Dedifferentiated amniotic fluid mesenchymal stem cell (primary cell): ENCODE data around the gene EPS8L2.

ENCODE experiments used
- DNase-seq: peaks from one replicate; pipeline ENCODE4 v3.0.0-alpha.2; 2016; ENCODE audit errors: extremely low spot score

The EPS8L2 gene

DNA sequence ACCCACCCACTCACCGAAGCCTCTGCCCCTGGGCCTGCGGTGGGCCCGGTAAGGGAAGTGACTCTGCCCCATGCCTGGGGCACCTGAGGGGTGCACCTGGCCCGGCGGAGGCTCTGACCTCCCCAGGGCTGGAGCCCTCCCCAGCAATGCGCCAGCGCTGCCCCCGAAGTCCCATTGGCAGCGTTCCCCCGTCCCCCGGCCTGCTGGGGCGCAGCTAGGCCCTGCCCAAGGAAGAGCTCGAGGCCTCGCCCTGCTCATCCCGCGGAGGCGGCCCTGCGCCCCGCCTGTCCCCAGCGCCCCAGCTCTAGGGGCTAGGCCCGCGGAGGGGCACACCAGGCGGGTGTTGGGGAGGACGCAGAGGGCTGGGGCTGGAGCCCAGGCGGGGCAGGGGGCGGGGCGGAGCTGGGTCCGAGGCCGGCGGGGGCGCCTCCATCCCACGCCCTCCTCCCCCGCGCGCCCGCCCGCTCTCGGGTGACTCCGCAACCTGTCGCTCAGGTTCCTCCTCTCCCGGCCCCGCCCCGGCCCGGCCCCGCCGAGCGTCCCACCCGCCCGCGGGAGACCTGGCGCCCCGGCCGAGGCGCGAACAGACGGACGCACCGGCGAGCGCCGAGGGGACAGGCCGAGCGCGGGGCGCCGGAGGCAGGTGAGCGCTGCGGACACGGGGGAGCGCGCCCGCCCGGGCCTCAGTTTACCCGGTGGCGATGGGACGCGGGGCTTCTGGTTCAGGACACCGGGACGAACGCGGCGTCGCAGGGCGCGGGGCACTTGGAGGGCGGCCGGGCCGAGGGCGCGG is at the start of gene EPS8L2:
Gene EPS8L2, plus strand, starts transcription at position 586 of the 793 bp plus-strand sequence. CDS start 3,177 bp downstream, outside the sequence.
- no peak for DNase-seq

- no peak for DNase-seq
Measured at GRCh38 chr11:656426-656825, 49.6 kb upstream of the EPS8L2 start.

GRCh38 chr11:656866-657265 is 49.2 kb upstream of the EPS8L2 start:
- DNase-seq = no peak

- no peak for DNase-seq
Measured at GRCh38 chr11:657691-658126, 48.3 kb upstream of the EPS8L2 start.

DNA sequence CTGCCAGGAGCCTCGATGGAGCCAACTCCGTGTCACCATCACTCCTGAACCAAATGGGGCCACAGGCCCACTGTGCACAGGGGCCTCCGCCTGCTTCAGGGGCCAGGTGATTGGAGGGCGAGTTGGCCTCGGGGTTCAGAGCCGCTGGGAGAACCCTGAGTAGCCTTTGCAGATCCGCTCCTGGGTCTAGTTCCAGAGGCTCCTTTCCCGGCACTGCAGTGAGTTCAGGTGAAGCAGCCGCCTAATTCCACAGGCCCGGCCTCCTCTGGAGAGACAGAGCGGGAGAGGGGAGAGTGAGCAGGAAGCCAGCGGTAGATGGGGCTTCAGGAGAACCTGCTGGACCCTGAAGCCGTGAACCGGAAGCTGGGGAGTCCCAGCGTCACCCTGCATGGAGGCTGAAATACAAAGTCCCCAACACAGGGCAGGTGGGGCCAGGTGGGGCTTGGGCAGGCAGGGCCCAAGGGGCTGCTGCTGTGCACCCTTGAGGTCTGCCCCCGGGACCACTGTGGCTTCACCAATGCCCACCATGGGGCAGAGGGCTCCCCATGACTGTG is 46.4 kb upstream of the EPS8L2 start:
- no peak for DNase-seq

- no peak for DNase-seq
Measured at GRCh38 chr11:660281-660680, 45.8 kb upstream of the EPS8L2 start.

- DNase-seq = no peak
Measured at GRCh38 chr11:660681-661444, 45.2 kb upstream of the EPS8L2 start.

DNA sequence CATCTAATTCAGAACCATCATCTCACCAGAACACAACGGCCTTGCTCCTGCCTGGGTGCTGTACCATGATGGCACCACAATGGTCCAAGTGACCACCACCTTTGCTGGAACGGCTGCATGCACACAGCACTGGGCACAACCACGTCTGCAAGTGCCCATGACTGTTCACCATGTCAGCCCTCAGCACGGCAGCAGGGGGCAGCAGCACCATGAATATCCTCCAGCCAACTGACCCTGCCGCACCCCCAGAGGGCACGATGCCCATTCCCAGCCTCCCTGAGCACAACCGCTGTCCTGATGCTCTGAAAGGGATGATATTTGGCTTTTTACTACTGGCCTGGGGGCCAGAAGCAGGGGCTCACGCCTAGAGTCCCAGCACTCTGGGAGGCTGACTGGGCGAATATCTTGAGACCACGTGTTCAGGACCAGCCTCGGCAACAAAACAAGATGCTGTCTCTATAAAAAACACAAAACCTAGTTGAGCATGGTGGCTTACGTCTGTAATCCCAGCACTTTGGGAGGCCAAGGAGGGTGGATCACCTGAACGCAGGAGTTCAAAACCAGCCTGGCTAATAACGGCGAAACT is 43.2 kb upstream of the EPS8L2 start:
- no peak for DNase-seq

DNA sequence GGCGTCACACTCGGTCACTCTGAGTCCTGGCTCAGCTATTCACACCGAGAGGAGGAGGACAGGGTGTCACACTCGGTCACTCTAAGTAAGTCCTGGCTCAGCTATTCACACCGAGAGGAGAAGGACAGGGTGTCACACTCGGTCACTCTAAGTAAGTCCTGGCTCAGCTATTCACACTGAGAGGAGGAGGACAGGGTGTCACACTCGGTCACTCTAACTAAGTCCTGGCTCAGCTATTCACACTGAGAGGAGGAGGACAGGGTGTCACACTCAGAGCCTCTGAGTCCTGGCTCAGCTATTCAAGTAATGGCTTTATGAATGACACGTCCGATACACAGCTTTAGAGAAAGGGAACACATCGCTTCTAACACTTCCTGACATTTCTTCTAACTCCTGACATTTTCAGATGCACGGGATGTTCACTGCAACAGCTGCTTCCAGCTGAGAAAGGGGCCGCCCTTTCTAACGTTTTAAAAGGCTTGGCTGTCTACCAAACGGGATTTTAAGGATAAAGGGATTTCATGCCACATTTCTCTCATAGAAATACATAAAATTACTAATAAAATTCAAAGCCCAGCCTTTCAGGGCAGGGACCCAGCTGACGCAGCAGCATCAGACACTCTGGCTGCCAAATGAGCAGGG is 40.8 kb upstream of the EPS8L2 start:
- DNase-seq = peak; percentile 30

GRCh38 chr11:665704-666281 is 40.2 kb upstream of the EPS8L2 start:
- peak; percentile 46 for DNase-seq

- DNase-seq = no peak
Measured at GRCh38 chr11:673866-674265, 32.2 kb upstream of the EPS8L2 start.

- no peak for DNase-seq
Measured at GRCh38 chr11:674406-674805, 31.6 kb upstream of the EPS8L2 start.

GRCh38 chr11:678297-678696 is 27.7 kb upstream of the EPS8L2 start:
- DNase-seq = no peak

- no peak for DNase-seq
Measured at GRCh38 chr11:679271-680207, 26.5 kb upstream of the EPS8L2 start.

DNA sequence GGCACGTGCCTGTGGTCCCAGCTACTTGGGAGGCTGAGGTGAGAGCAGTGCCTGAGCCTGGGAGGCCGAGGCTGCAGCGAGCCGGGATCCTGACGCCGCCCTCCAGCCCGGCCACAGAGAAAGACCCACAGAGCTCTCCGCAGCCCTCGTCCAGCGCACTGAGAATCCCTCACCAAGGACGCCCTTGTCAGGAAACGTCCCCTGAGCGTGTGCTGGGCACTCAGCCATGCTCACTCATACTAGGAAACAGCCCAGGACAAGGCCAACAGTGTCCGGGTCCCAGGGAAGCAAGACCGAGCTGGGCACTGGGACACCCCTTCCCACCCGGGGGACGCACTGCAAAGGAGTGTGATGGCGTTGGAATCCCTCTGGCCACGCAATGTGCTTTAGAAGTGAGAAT is 25.6 kb upstream of the EPS8L2 start:
- DNase-seq = no peak

DNA sequence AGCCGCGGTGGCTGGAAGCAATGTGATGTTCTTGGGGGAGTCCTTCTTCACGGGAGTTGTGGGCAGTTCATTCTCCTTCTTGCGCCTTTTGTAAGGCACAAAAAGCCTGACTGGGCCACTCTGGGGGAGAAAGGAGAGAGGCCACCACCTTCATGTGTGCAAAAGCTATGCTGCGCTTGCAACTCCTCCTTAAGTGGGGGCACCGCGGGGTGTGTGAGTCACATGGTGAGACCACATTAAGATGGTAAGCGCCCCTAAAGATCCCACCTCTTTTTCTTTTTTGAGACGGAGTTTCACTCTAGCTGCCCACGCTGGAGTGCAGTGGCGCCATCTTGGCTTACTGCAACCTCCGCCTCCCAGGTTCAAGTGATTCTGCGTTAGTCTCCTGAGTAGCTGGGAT is 25.1 kb upstream of the EPS8L2 start:
- no peak for DNase-seq

GRCh38 chr11:686451-687243 is 19.4 kb upstream of the EPS8L2 start:
- no peak for DNase-seq

- DNase-seq = no peak
Measured at GRCh38 chr11:687751-688150, 18.3 kb upstream of the EPS8L2 start.

- DNase-seq = no peak
Measured at GRCh38 chr11:688681-689080, 17.4 kb upstream of the EPS8L2 start.

GRCh38 chr11:689625-690024 is 16.4 kb upstream of the EPS8L2 start:
- no peak for DNase-seq
